H1 (cell line): Measurements from ENCODE around the gene SGPP2. TPM values are rescaled to one million over a fixed set of nuclear protein-coding genes. Genes with fewer than 3 reads are reported as not detected.

Experiments
- CTCF ChIA-PET: fragments of 300-600 bp; sonication (Branson Sonifier 250); formaldehyde crosslinking; loops from one replicate; lab custom pipeline; 2021; ENCODE audit not compliant: partially characterized antibody; lab: Charles Lee
- POLR2A ChIA-PET: fragments of 300-600 bp; sonication (Branson Sonifier 250); formaldehyde crosslinking; loops from one replicate; lab custom pipeline; 2021; ENCODE audit warnings: inconsistent platforms; ENCODE audit not compliant: partially characterized antibody; lab: Charles Lee
- DNase-seq, 2 experiments: peaks; one replicate each; pipeline versions ENCODE4 v3.0.0 to v3.0.0-alpha.2; 2010 to 2022; ENCODE audit warnings: low spot score in 2 of 2, low read depth in 1 of 2, mixed read lengths in 1 of 2
- FAIRE-seq: peaks from 2 replicates; lab custom pipeline; 2011; peaks lifted over from hg19 to GRCh38; lab: Jason Lieb, UNC
- H2AFZ ChIP-seq: 2 replicates; pipeline ENCODE4 v1.8.1; 2012; ENCODE audit warnings: low read length, inconsistent platforms
- H2AK5ac ChIP-seq: 2 replicates; pipeline ENCODE4 v1.6.1; 2013; ENCODE audit warnings: low read depth, low read length
- H2BK120ac ChIP-seq: replicated peaks from 2 replicates; pipeline ENCODE3; 2013; ENCODE audit warnings: low read depth, low read length, inconsistent platforms
- H2BK12ac ChIP-seq: 2 replicates; pipeline ENCODE4 v1.6.1; 2013; ENCODE audit warnings: low read depth, low read length
- H2BK15ac ChIP-seq: 2 replicates; pipeline ENCODE4 v1.6.1; 2013; ENCODE audit warnings: low read length
- H2BK20ac ChIP-seq: 2 replicates; pipeline ENCODE4 v1.6.1; 2013; ENCODE audit warnings: low read length
- H2BK5ac ChIP-seq: 2 replicates; pipeline ENCODE4 v1.6.1; 2013; ENCODE audit warnings: low read depth, low read length
- H3K14ac ChIP-seq: 2 replicates; pipeline ENCODE4 v1.6.1; 2013; ENCODE audit warnings: inconsistent platforms; ENCODE audit not compliant: insufficient read length
- H3K18ac ChIP-seq: 2 replicates; pipeline ENCODE4 v1.6.1; 2013; ENCODE audit warnings: low read length; ENCODE audit errors: extremely low read depth
- H3K23ac ChIP-seq: 2 replicates; pipeline ENCODE4 v1.6.1; 2013; ENCODE audit warnings: inconsistent platforms; ENCODE audit not compliant: insufficient read length
- H3K23me2 ChIP-seq: 2 replicates; pipeline ENCODE4 v1.6.1; 2013; ENCODE audit warnings: low read depth, low read length
- H3K27ac ChIP-seq: 2 replicates; pipeline ENCODE4 v1.6.1; 2011; ENCODE audit warnings: low read depth, low read length, inconsistent platforms
- H3K27me3 ChIP-seq, 4 experiments: replicated peaks in 1 of 4; 1 replicate in 1 of 4; 2 replicates in 3 of 4; pipeline versions ENCODE4 v1.6.1 to v1.8.1; 2011 to 2013; ENCODE audit warnings: low read length in 3 of 4, mild to moderate bottlenecking in 3 of 4, inconsistent platforms in 2 of 4, mixed read lengths in 2 of 4, moderate library complexity in 1 of 4; ENCODE audit not compliant: control insufficient read depth in 3 of 4, insufficient read depth in 3 of 4; ENCODE audit errors: extremely low read depth in 1 of 4
- H3K36me3 ChIP-seq, 4 experiments: 2 replicates each; pipeline versions ENCODE4 v1.6.1 to v1.8.1; 2011 to 2013; ENCODE audit warnings: mild to moderate bottlenecking in 4 of 4, low read length in 3 of 4, moderate library complexity in 2 of 4, control low read depth in 1 of 4, inconsistent platforms in 1 of 4; ENCODE audit not compliant: insufficient read depth in 4 of 4, control insufficient read depth in 2 of 4
- H3K4ac ChIP-seq: replicated peaks from 2 replicates; pipeline ENCODE3; 2013; ENCODE audit warnings: low read length, low read depth, mixed read lengths, inconsistent platforms; ENCODE audit not compliant: insufficient read length
- H3K4me1 ChIP-seq, 4 experiments: replicated peaks in 1 of 4; 1 replicate in 1 of 4; 2 replicates in 3 of 4; pipeline versions ENCODE4 v1.6.1 to v1.8.1; 2011 to 2013; ENCODE audit warnings: low read length in 3 of 4, inconsistent platforms in 2 of 4, mixed read lengths in 1 of 4; ENCODE audit not compliant: insufficient read depth in 4 of 4, control insufficient read depth in 3 of 4
- H3K4me2 ChIP-seq, 2 experiments: 2 replicates each; pipeline versions ENCODE4 v1.6.1 to v1.8.1; 2011 to 2013; ENCODE audit warnings: low read depth in 2 of 2, low read length in 2 of 2, control low read depth in 1 of 2, inconsistent platforms in 1 of 2, mild to moderate bottlenecking in 1 of 2; ENCODE audit not compliant: insufficient read depth in 1 of 2
- H3K4me3 ChIP-seq, 4 experiments: fragments of 200-600, 300-600 bp in 1 of 4; sonication (generic), shearing (Covaris generic), sonication (Bioruptor Twin) in 1 of 4; 2 replicates each; pipeline versions ENCODE4 v1.5.1 to v1.8.1; 2011 to 2016; ENCODE audit warnings: low read length in 4 of 4, low read depth in 3 of 4, control low read depth in 2 of 4, inconsistent platforms in 2 of 4, mild to moderate bottlenecking in 2 of 4, mixed read lengths in 1 of 4, moderate library complexity in 1 of 4; ENCODE audit not compliant: insufficient read depth in 2 of 4; ENCODE audit errors: extremely low read depth in 1 of 4
- H3K56ac ChIP-seq: replicated peaks from 2 replicates; pipeline ENCODE3; 2013; ENCODE audit warnings: low read depth, mild to moderate bottlenecking, mixed read lengths, low read length, inconsistent platforms; ENCODE audit not compliant: insufficient read length
- H3K79me1 ChIP-seq: 2 replicates; pipeline ENCODE4 v1.6.1; 2013; ENCODE audit warnings: low read depth, low read length, control low read depth
- H3K79me2 ChIP-seq, 2 experiments: 2 replicates each; pipeline versions ENCODE4 v1.6.1 to v1.8.1; 2012 to 2013; ENCODE audit warnings: low read length in 2 of 2, mild to moderate bottlenecking in 2 of 2, inconsistent platforms in 1 of 2; ENCODE audit not compliant: insufficient read depth in 2 of 2, control insufficient read depth in 1 of 2
- H3K9ac ChIP-seq, 4 experiments: replicated peaks in 1 of 4; 1 replicate in 1 of 4; 2 replicates in 3 of 4; pipeline versions ENCODE4 v1.6.1 to v1.8.1; 2011 to 2013; ENCODE audit warnings: low read depth in 3 of 4, low read length in 3 of 4, control low read depth in 2 of 4, mild to moderate bottlenecking in 2 of 4, moderate library complexity in 2 of 4, inconsistent platforms in 1 of 4; ENCODE audit errors: extremely low read depth in 1 of 4
- H3K9me3 ChIP-seq, 2 experiments: 2 replicates each; pipeline versions ENCODE4 v1.6.1 to v1.8.1; 2012 to 2013; ENCODE audit warnings: mild to moderate bottlenecking in 2 of 2, moderate library complexity in 2 of 2, control low read depth in 1 of 2, inconsistent platforms in 1 of 2, low read depth in 1 of 2, low read length in 1 of 2, mixed read lengths in 1 of 2; ENCODE audit not compliant: insufficient read depth in 2 of 2
- H4K20me1 ChIP-seq, 2 experiments: replicated peaks in 1 of 2; 2 replicates each; pipeline versions ENCODE3 to v1.8.1; 2011 to 2013; ENCODE audit warnings: inconsistent platforms in 2 of 2, low read length in 2 of 2, mild to moderate bottlenecking in 1 of 2; ENCODE audit not compliant: insufficient read depth in 2 of 2, control insufficient read depth in 1 of 2
- H4K5ac ChIP-seq: 2 replicates; pipeline ENCODE4 v1.6.1; 2013; ENCODE audit warnings: low read length, low read depth, mixed read lengths, inconsistent platforms; ENCODE audit not compliant: insufficient read length
- H4K8ac ChIP-seq: 2 replicates; pipeline ENCODE4 v1.8.0; 2013; ENCODE audit warnings: mild to moderate bottlenecking, moderate library complexity, low read length, inconsistent platforms; ENCODE audit not compliant: insufficient read depth; ENCODE audit errors: extremely low read depth
- H4K91ac ChIP-seq: replicated peaks from 2 replicates; pipeline ENCODE3; 2013; ENCODE audit warnings: low read length, mixed read lengths, inconsistent platforms; ENCODE audit not compliant: insufficient read length
- ATF3 ChIP-seq: IDR thresholded peaks from 2 replicates; pipeline ENCODE4 v1.6.1; 2011; ENCODE audit warnings: low read depth, mild to moderate bottlenecking, low read length; ENCODE audit not compliant: insufficient read depth
- CHD1 ChIP-seq: IDR thresholded peaks from 2 replicates; pipeline ENCODE4 v1.6.1; 2012; ENCODE audit warnings: low read depth, low read length, improper control_type of control experiment
- HDAC6 ChIP-seq: IDR thresholded peaks from one replicate; pipeline ENCODE4 v1.7.1; 2012; ENCODE audit warnings: low read depth, mild to moderate bottlenecking, inconsistent platforms, low read length, moderate library complexity
- POLR2AphosphoS5 ChIP-seq: IDR thresholded peaks from 2 replicates; pipeline ENCODE4 v1.6.1; 2011; ENCODE audit warnings: low read depth, low read length
- WGBS, 2 experiments: shearing (Covaris generic) in 1 of 2; methylation state at CpG; one replicate each; pipeline versions ENCODE4 v1.1.6 to v1.1.7; 2013 to 2015; ENCODE audit warnings: low lambda C conversion rate in 2 of 2, mixed read lengths in 2 of 2, inconsistent platforms in 1 of 2, low coverage in 1 of 2, missing lambda C conversion rate in 1 of 2; ENCODE audit not compliant: insufficient replicate concordance in 2 of 2, insufficient coverage in 1 of 2, insufficient read length in 1 of 2; ENCODE audit errors: extremely low coverage in 1 of 2, missing lambda C conversion rate in 1 of 2; 5-methylcytosine and 5-hydroxymethylcytosine counted together
- polyA plus RNA-seq, 7 experiments: library from polyadenylated mRNA; depleted of rRNA in 3 of 7; stranded (reverse) in 5 of 7; unstranded in 2 of 7; fragments of >200 nt in 5 of 7; fragments of 200-250 nt in 2 of 7; gene quantifications; 1 replicate in 5 of 7; 2 replicates in 1 of 7; 4 replicates in 1 of 7; pipeline versions ENCODE4 v1.2.1 to v1.2.3, GENCODE V29; 2011 to 2013; ENCODE audit warnings: missing spikeins in 2 of 7, mixed read lengths in 2 of 7
- total RNA-seq: library from RNA; stranded (reverse); fragmentation: NEBNext Ultra II Directional; extraction: Animal tissue kit (Norgen Biotek cat#: 25700); gene quantifications from 2 replicates; pipeline ENCODE4 v1.2.1, GENCODE V29; 2021
- TF ChIP-seq, protein P1 (sequence below), 3 experiments: IDR thresholded peaks; 1 replicate in 2 of 3; 2 replicates in 1 of 3; pipeline versions ENCODE4 v1.5.1 to v1.6.1; 2011; ENCODE audit warnings: low read length in 3 of 3, mild to moderate bottlenecking in 3 of 3, inconsistent platforms in 2 of 3, low read depth in 1 of 3, moderate library complexity in 1 of 3; ENCODE audit not compliant: insufficient read depth in 1 of 3; ENCODE audit errors: control extremely low read depth in 1 of 3

The SGPP2 gene
- total and polyA plus RNA-seq, 2 of the 8 experiments (the other 6 are each of a cell fraction or from before 2014, with no cell fraction given) = 0.29 TPM; not detected in 1

DNA sequence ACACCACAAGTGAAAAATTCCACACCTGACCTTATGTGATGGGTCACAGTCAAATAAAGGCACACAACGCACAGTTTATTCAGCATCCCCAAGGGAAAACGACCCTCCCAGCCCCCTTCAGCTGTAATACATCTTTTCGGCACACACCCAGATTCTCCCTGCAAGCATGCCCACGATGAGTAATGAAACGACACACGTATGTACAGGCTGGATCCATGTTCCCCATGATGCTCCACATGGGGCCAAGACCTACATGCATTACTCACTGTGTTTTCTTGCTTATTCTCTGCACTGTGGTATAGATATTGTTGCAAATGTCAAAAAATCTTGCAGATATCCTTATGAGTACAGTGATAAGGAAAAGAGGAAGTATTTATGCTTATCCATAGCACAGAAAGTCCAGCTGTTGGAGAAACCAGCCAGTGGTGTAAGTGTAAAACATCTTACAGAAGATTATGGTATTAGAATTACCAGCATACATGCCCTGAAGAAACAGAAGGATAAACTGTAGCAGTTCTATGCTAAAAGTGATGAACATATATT is 32.5 kb upstream of the SGPP2 start:
- Histone ChIP-seq H3K79me1 (no peaks in the 10 kb centered on the region), H2BK20ac (no peak overlapping the region), H2BK5ac (no peak overlapping the region), H3K18ac (no peak overlapping the region), H3K56ac (no peak overlapping the region), H3K23me2 (no peaks in the 10 kb centered on the region), H4K20me1 (no peaks in the 10 kb centered on the region), H2AFZ (peak overlapping the region; percentile 77; the same call in 1 of the 2 replicates), H4K91ac (no peak overlapping the region), H4K8ac (no peak overlapping the region), H3K4me2 (no peak overlapping the region), H3K4ac (no peak overlapping the region), H3K4me3 (no peak overlapping the region), H2AK5ac (no peak overlapping the region), H3K27ac (no peak overlapping the region), H3K9me3 (peaks cover 0 to 2% of the 10 kb centered on the region in 2 experiments; a peak in 1 of 4 replicates), H3K23ac (no peak overlapping the region), H3K4me1 (peaks cover 0 to 9% (median 3%) of the 10 kb centered on the region in 4 experiments; a peak in 3 of 7 replicates), H3K27me3 (no peaks in the 10 kb centered on the region), H2BK12ac (no peak overlapping the region), H3K9ac (no peak overlapping the region), H3K14ac (no peak overlapping the region), H2BK120ac (no peak overlapping the region), H3K36me3 (no peaks in the 10 kb centered on the region), H2BK15ac (no peak overlapping the region), H3K79me2 (no peaks in the 10 kb centered on the region), H4K5ac (no peak overlapping the region)
- TF ChIP-seq, protein P1, sequence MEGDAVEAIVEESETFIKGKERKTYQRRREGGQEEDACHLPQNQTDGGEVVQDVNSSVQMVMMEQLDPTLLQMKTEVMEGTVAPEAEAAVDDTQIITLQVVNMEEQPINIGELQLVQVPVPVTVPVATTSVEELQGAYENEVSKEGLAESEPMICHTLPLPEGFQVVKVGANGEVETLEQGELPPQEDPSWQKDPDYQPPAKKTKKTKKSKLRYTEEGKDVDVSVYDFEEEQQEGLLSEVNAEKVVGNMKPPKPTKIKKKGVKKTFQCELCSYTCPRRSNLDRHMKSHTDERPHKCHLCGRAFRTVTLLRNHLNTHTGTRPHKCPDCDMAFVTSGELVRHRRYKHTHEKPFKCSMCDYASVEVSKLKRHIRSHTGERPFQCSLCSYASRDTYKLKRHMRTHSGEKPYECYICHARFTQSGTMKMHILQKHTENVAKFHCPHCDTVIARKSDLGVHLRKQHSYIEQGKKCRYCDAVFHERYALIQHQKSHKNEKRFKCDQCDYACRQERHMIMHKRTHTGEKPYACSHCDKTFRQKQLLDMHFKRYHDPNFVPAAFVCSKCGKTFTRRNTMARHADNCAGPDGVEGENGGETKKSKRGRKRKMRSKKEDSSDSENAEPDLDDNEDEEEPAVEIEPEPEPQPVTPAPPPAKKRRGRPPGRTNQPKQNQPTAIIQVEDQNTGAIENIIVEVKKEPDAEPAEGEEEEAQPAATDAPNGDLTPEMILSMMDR (IDR thresholded peaks at IDR 0.05; ENCODE audit: control extremely low read depth in 1 of 3, insufficient read depth in 1 of 3, low read depth in 1 of 3, low read length in 3 of 3) = no peak
- no peak for TF ChIP-seq POLR2AphosphoS5
- TF ChIP-seq ATF3 = no peak
- TF ChIP-seq HDAC6 = no peak
- TF ChIP-seq CHD1 = no peak
- FAIRE-seq (no peak), DNase-seq (no peak)
- ChIA-PET POLR2A (no interaction called here), CTCF (interaction anchor here (0.6 to 0.7 kb wide), 2 partner anchors 59 to 70 kb away, joined by 3 read pairs; no protein-coding TSS in a partner anchor)
- 94% methylated on average over 6 of the region's 6 CpGs; no CpG with 5 or more reads in 1 of the 2 experiments for WGBS, 2 experiments
